Skeletal muscle tissue (tissue), 4 donors: ENCODE results near the gene ABLIM2. TPM values are rescaled to one million over a fixed set of nuclear protein-coding genes. Genes with fewer than 3 reads are reported as not detected.

Source experiments
- H3K27ac ChIP-seq: one replicate; pipeline ENCODE4 v1.7.0; 2013; ENCODE audit warnings: mild to moderate bottlenecking, low read depth, low read length, inconsistent platforms
- H3K27me3 ChIP-seq, 3 donors: one replicate each; pipeline ENCODE4 v1.7.0; 2013; ENCODE audit warnings: low read length in 3 of 3; ENCODE audit not compliant: control insufficient read depth in 3 of 3, insufficient read depth in 3 of 3
- H3K36me3 ChIP-seq, 3 donors: one replicate each; pipeline ENCODE4 v1.7.0; 2013; ENCODE audit warnings: low read length in 3 of 3; ENCODE audit not compliant: control insufficient read depth in 3 of 3, insufficient read depth in 3 of 3
- H3K4me1 ChIP-seq, 3 donors: one replicate each; pipeline ENCODE4 v1.7.0; 2013; ENCODE audit warnings: low read length in 3 of 3, mild to moderate bottlenecking in 3 of 3; ENCODE audit not compliant: control insufficient read depth in 3 of 3, insufficient read depth in 3 of 3
- H3K4me3 ChIP-seq, 3 donors: one replicate each; pipeline ENCODE4 v1.7.0; 2013; ENCODE audit warnings: low read length in 3 of 3
- H3K9ac ChIP-seq, 3 donors: one replicate each; pipeline ENCODE4 v1.7.0; 2013; ENCODE audit warnings: low read length in 3 of 3, mild to moderate bottlenecking in 3 of 3, moderate library complexity in 2 of 3, low read depth in 1 of 3
- H3K9me3 ChIP-seq, 3 donors: one replicate each; pipeline ENCODE4 v1.7.0; 2013; ENCODE audit warnings: low read length in 3 of 3; ENCODE audit not compliant: control insufficient read depth in 3 of 3
- total RNA-seq: library from RNA; depleted of rRNA; stranded (reverse); fragments of >200 nt; gene quantifications from one replicate; pipeline ENCODE4 v1.2.3, GENCODE V29; 2014
- donor health status: Osteomylitis.

Gene ABLIM2
- total RNA-seq, 1 donor from 2014 or later: 7.3 TPM

GRCh38 chr4:8176547-8177399 lies 18.2 kb upstream of the ABLIM2 start:
- no peaks in the 10 kb centered on the region for H3K27me3 ChIP-seq
- no peak overlapping the region for H3K27ac ChIP-seq
- H3K9me3 ChIP-seq: no peaks in the 10 kb centered on the region

GRCh38 chr4:8175686-8176085 lies 17.1 kb upstream of the ABLIM2 start:
- H3K36me3 ChIP-seq: no peaks in the 10 kb centered on the region
- no peak overlapping the region for H3K27ac ChIP-seq
- no peaks in the 10 kb centered on the region for H3K27me3 ChIP-seq
- no peaks in the 10 kb centered on the region for H3K9me3 ChIP-seq
- no peak overlapping the region for H3K9ac ChIP-seq
- peaks cover 12 to 19% (median 17%) of the 10 kb centered on the region in 3 donors for H3K4me1 ChIP-seq
- no peak overlapping the region for H3K4me3 ChIP-seq

More at GRCh38 chr4:8176547-8177399, 18.2 kb upstream of the ABLIM2 start:
- Histone ChIP-seq H3K4me1 (peaks cover 12 to 20% (median 16%) of the 10 kb centered on the region in 3 donors), H3K4me3 (no peak overlapping the region), H3K9ac (peak overlapping the region in 1 of 3 donors; percentile 60), H3K36me3 (no peaks in the 10 kb centered on the region)

- Histone ChIP-seq H3K9ac (no peak overlapping the region), H3K27ac (no peak overlapping the region), H3K4me1 (peaks cover 17 to 18% (median 18%) of the 10 kb centered on the region in 3 donors), H3K36me3 (no peaks in the 10 kb centered on the region), H3K4me3 (no peak overlapping the region), H3K27me3 (no peaks in the 10 kb centered on the region), H3K9me3 (no peaks in the 10 kb centered on the region)
Measured at GRCh38 chr4:8174970-8175369, 16.4 kb upstream of the ABLIM2 start.

GRCh38 chr4:8173492-8174242 lies 15.1 kb upstream of the ABLIM2 start:
- H3K9me3 ChIP-seq: no peaks in the 10 kb centered on the region
- H3K4me1 ChIP-seq: peaks cover 29 to 31% (median 29%) of the 10 kb centered on the region in 3 donors
- H3K9ac ChIP-seq: peak overlapping the region in 1 of 3 donors; percentile 8
- no peak overlapping the region for H3K27ac ChIP-seq
- H3K27me3 ChIP-seq: no peaks in the 10 kb centered on the region
- H3K4me3 ChIP-seq: no peak overlapping the region
- H3K36me3 ChIP-seq: no peaks in the 10 kb centered on the region

- Histone ChIP-seq H3K4me1 (peaks cover 29 to 43% (median 39%) of the 10 kb centered on the region in 3 donors), H3K9ac (peak overlapping the region in 1 of 3 donors; percentile 51), H3K27me3 (no peaks in the 10 kb centered on the region), H3K36me3 (no peaks in the 10 kb centered on the region), H3K9me3 (peaks cover 0 to 9% (median 5%) of the 10 kb centered on the region in 3 donors), H3K27ac (no peak overlapping the region), H3K4me3 (no peak overlapping the region)
Measured at GRCh38 chr4:8171984-8172924, 13.6 kb upstream of the ABLIM2 start.

- Histone ChIP-seq H3K27ac (no peak overlapping the region), H3K27me3 (no peaks in the 10 kb centered on the region), H3K4me1 (peaks cover 26 to 47% (median 40%) of the 10 kb centered on the region in 3 donors), H3K9ac (no peak overlapping the region), H3K36me3 (no peaks in the 10 kb centered on the region), H3K4me3 (no peak overlapping the region), H3K9me3 (peaks cover 0 to 9% (median 5%) of the 10 kb centered on the region in 3 donors)
Measured at GRCh38 chr4:8171266-8171665, 12.7 kb upstream of the ABLIM2 start.

GRCh38 chr4:8170341-8170740 lies 11.7 kb upstream of the ABLIM2 start:
- Histone ChIP-seq H3K9ac (no peak overlapping the region), H3K4me1 (peaks cover 34 to 56% (median 49%) of the 10 kb centered on the region in 3 donors), H3K36me3 (no peaks in the 10 kb centered on the region), H3K27ac (no peak overlapping the region), H3K27me3 (no peaks in the 10 kb centered on the region), H3K4me3 (no peak overlapping the region), H3K9me3 (peaks cover 0 to 9% (median 5%) of the 10 kb centered on the region in 3 donors)

GRCh38 chr4:8169763-8170162 lies 11.2 kb upstream of the ABLIM2 start:
- Histone ChIP-seq H3K4me1 (peaks cover 40 to 62% (median 55%) of the 10 kb centered on the region in 3 donors), H3K27ac (peak overlapping the region; percentile 56), H3K27me3 (no peaks in the 10 kb centered on the region), H3K4me3 (no peak overlapping the region), H3K9ac (no peak overlapping the region), H3K9me3 (peaks cover 0 to 9% (median 5%) of the 10 kb centered on the region in 3 donors), H3K36me3 (no peaks in the 10 kb centered on the region)

- Histone ChIP-seq H3K4me3 (no peak overlapping the region), H3K27ac (peak overlapping the region; percentile 56), H3K4me1 (peaks cover 47 to 66% (median 63%) of the 10 kb centered on the region in 3 donors), H3K27me3 (no peaks in the 10 kb centered on the region), H3K9ac (no peak overlapping the region), H3K9me3 (peaks cover 0 to 9% (median 5%) of the 10 kb centered on the region in 3 donors), H3K36me3 (no peaks in the 10 kb centered on the region)
Measured at GRCh38 chr4:8168832-8169598, 10.4 kb upstream of the ABLIM2 start.
